ENCODE results near the gene GPR21.

GPR21 gene

GRCh38 chr9:122996586-122996985, 36.9 kb upstream of the GPR21 start:
- Histone ChIP-seq H3K4me3 (no peak overlapping the region), H3K27me3 (no peaks in the 10 kb centered on the region), H3K9me3 (no peaks in the 10 kb centered on the region), H3K36me3 (peaks cover 3 to 35% (median 4%) of the 10 kb centered on the region in 3 donors), H3K27ac (peak overlapping the region in 1 of 2 donors; percentile 80), H3K4me1 (peaks cover 0 to 55% (median 6%) of the 10 kb centered on the region in 4 donors)
- intact Hi-C loops (cut with DNase I; ENCODE audit: low total_unique reads), result loop anchor here (10.0 kb wide), 1 partner anchor 62 kb away; the partner anchor contains the start of gene ZBTB26
- TF ChIP-seq CTCF (IDR thresholded peaks at IDR 0.05), result no peak
- no peak for DNase-seq

- no peak for DNase-seq
- Histone ChIP-seq H3K27ac (peak overlapping the region; percentile 45 to 80), H3K9me3 (no peaks in the 10 kb centered on the region), H3K27me3 (no peaks in the 10 kb centered on the region), H3K4me1 (peaks cover 0 to 64% (median 11%) of the 10 kb centered on the region in 4 donors), H3K36me3 (peaks cover 2 to 25% (median 4%) of the 10 kb centered on the region in 3 donors), H3K4me3 (no peak overlapping the region)
- TF ChIP-seq CTCF (IDR thresholded peaks at IDR 0.05), result no peak
- intact Hi-C loops (cut with DNase I; ENCODE audit: low total_unique reads), result loop anchor here (10.0 kb wide), 1 partner anchor 64 kb away; the partner anchor contains the start of gene ZBTB26
Observed at GRCh38 chr9:122998448-122998847, 35.0 kb upstream of the GPR21 start.

- intact Hi-C loops (cut with DNase I; ENCODE audit: low total_unique reads), result no loop called here
- Histone ChIP-seq H3K4me3 (no peak overlapping the region), H3K27me3 (no peaks in the 10 kb centered on the region), H3K36me3 (peaks cover 0 to 21% (median 0%) of the 10 kb centered on the region in 3 donors), H3K27ac (peak overlapping the region in 1 of 2 donors; percentile 80), H3K4me1 (peaks cover 0 to 78% (median 21%) of the 10 kb centered on the region in 4 donors), H3K9me3 (no peaks in the 10 kb centered on the region)
- TF ChIP-seq CTCF (IDR thresholded peaks at IDR 0.05), result no peak
- DNase-seq, result no peak
Observed at GRCh38 chr9:123000371-123001068, 32.9 kb upstream of the GPR21 start.

GRCh38 chr9:123002754-123003153, 30.7 kb upstream of the GPR21 start:
- DNase-seq, result no peak
- Histone ChIP-seq H3K36me3 (peaks cover 0 to 21% (median 0%) of the 10 kb centered on the region in 3 donors), H3K4me3 (peak overlapping the region; percentile 2 to 29), H3K9me3 (no peaks in the 10 kb centered on the region), H3K4me1 (peaks cover 0 to 69% (median 21%) of the 10 kb centered on the region in 4 donors), H3K27ac (peak overlapping the region; percentile 56 to 80), H3K27me3 (no peaks in the 10 kb centered on the region)
- no peak for TF ChIP-seq CTCF (IDR thresholded peaks at IDR 0.05)
- intact Hi-C loops (cut with DNase I; ENCODE audit: low total_unique reads), result no loop called here

- Histone ChIP-seq H3K9me3 (no peaks in the 10 kb centered on the region), H3K36me3 (peaks cover 0 to 21% (median 0%) of the 10 kb centered on the region in 3 donors), H3K27ac (peak overlapping the region; percentile 56 to 80), H3K4me1 (peaks cover 0 to 62% (median 19%) of the 10 kb centered on the region in 4 donors), H3K4me3 (no peak overlapping the region), H3K27me3 (no peaks in the 10 kb centered on the region)
- intact Hi-C loops (cut with DNase I; ENCODE audit: low total_unique reads), result no loop called here
- DNase-seq, result no peak
- no peak for TF ChIP-seq CTCF (IDR thresholded peaks at IDR 0.05)
Observed at GRCh38 chr9:123003466-123003865, 30.0 kb upstream of the GPR21 start.

Measured in tibial artery (tissue), 4 donors.